ENCODE measurements around the gene MFSD2A. TPM values are rescaled to one million over a fixed set of nuclear protein-coding genes. Genes with fewer than 3 reads are reported as not detected.
"Not testable (repeated sequence)": the region's sequence is repeated elsewhere in the genome, so short reads cannot be mapped to it uniquely, and the experiment has no call there.

MFSD2A gene
- total RNA-seq, 1 donor from 2014 or later: 28.5 TPM

GRCh38 chr1:39940980-39941871 is 13.7 kb upstream of the MFSD2A start:
- no peak for DNase-seq (ENCODE audit: low spot score)

- no peak for DNase-seq (ENCODE audit: low spot score)
Measured at GRCh38 chr1:39943471-39944290, 11.3 kb upstream of the MFSD2A start.

GRCh38 chr1:39944410-39945112 is 10.4 kb upstream of the MFSD2A start:
- no peak for DNase-seq (ENCODE audit: low spot score)

GRCh38 chr1:39946216-39946615 is 8.7 kb upstream of the MFSD2A start:
- DNase-seq (ENCODE audit: low spot score): no peak

- no peak for DNase-seq (ENCODE audit: low spot score)
Measured at GRCh38 chr1:39947260-39947659, 7.7 kb upstream of the MFSD2A start.

- DNase-seq (ENCODE audit: low spot score): no peak
Measured at GRCh38 chr1:39949891-39950290, 5.1 kb upstream of the MFSD2A start.

- no peak for DNase-seq (ENCODE audit: low spot score)
Measured at GRCh38 chr1:39951926-39952325, 3.0 kb upstream of the MFSD2A start.

- no peak for DNase-seq (ENCODE audit: low spot score)
Measured at GRCh38 chr1:39952359-39953110, 2.4 kb upstream of the MFSD2A start.

GRCh38 chr1:39954324-39954869 is 548 bp upstream of the MFSD2A start:
- DNase-seq (ENCODE audit: low spot score): no peak

GRCh38 chr1:39955547-39956539 is 898 bp downstream of the MFSD2A start:
- DNase-seq (ENCODE audit: low spot score): no peak

GRCh38 chr1:39957299-39958015 is 2.5 kb downstream of the MFSD2A start:
- DNase-seq (ENCODE audit: low spot score): no peak

GRCh38 chr1:39958403-39959200 is 3.7 kb downstream of the MFSD2A start:
- DNase-seq (ENCODE audit: low spot score): no peak

- no peak for DNase-seq (ENCODE audit: low spot score)
Measured at GRCh38 chr1:39959651-39960333, 4.8 kb downstream of the MFSD2A start.

- peak; percentile 73 for DNase-seq (ENCODE audit: low spot score)
Measured at GRCh38 chr1:39960431-39960958, 5.5 kb downstream of the MFSD2A start.

GRCh38 chr1:39962450-39962825 is 7.5 kb downstream of the MFSD2A start:
- DNase-seq (ENCODE audit: low spot score): no peak

- not testable (repeated sequence) for DNase-seq (ENCODE audit: low spot score)
Measured at GRCh38 chr1:39962964-39963363, 8.0 kb downstream of the MFSD2A start.

- DNase-seq (ENCODE audit: low spot score): no peak
Measured at GRCh38 chr1:39964552-39964951, 9.6 kb downstream of the MFSD2A start.

- DNase-seq (ENCODE audit: low spot score): no peak
Measured at GRCh38 chr1:39965044-39965443, 10.1 kb downstream of the MFSD2A start.

All from ureter (tissue), 1 donor.